ENCODE measurements around the gene GJA4.

GRCh38 chr1:34777519-34778321 lies 15.1 kb upstream of the GJA4 start:
- TF ChIP-seq CTCF (IDR thresholded peaks at IDR 0.05 in 2 of 3, conservative IDR thresholded peaks at IDR 0.05 in 1 of 3; ENCODE audit: borderline replicate concordance in 1 of 3, insufficient read depth in 1 of 3, low read depth in 2 of 3, low read length in 2 of 3) (no peak), CEBPB (IDR thresholded peaks at IDR 0.05; ENCODE audit: low read depth) (no peak), SIN3A (IDR thresholded peaks at IDR 0.05; ENCODE audit: low read depth) (no peak), YY1 (IDR thresholded peaks at IDR 0.05; ENCODE audit: extremely low read depth, insufficient replicate concordance, low read depth, low read length) (no peak), EZH2 (IDR thresholded peaks at IDR 0.05) (no peak), POLR2AphosphoS5 (IDR thresholded peaks at IDR 0.05; ENCODE audit: low read depth, low read length) (no peak), REST (IDR thresholded peaks at IDR 0.05; ENCODE audit: low read depth) (no peak), MAX (IDR thresholded peaks at IDR 0.05) (no peak), ZNF274 (IDR thresholded peaks at IDR 0.05; ENCODE audit: low read depth, low read length) (no peak), ATF3 (IDR thresholded peaks at IDR 0.05) (no peak), CBX3 (IDR thresholded peaks at IDR 0.05; ENCODE audit: low read depth) (no peak), JUND (IDR thresholded peaks at IDR 0.05) (no peak)
